HG02938 (cell line): ENCODE results near the gene AHI1.
A peak's percentile ranks its signal among the peaks of the same experiment; 100 is the strongest.

Experiments used
- ATAC-seq: cut with Tn5 transposase; IDR thresholded peaks from one replicate; pipeline ENCODE4 v1.9.1; 2021; ENCODE audit warnings: mild to moderate bottlenecking, moderate library complexity; ENCODE audit not compliant: unreplicated experiment

AHI1 gene

GRCh38 chr6:135497412-135498184, at the start of gene AHI1:
AHI1 (minus strand) TSS chr6:135497740; CDS start chr6:135492237, 5,503 bp downstream.
- ATAC-seq: peak; percentile 87

GRCh38 chr6:135546680-135547418, 49.3 kb upstream of the AHI1 start:
- no peak for ATAC-seq

DNA sequence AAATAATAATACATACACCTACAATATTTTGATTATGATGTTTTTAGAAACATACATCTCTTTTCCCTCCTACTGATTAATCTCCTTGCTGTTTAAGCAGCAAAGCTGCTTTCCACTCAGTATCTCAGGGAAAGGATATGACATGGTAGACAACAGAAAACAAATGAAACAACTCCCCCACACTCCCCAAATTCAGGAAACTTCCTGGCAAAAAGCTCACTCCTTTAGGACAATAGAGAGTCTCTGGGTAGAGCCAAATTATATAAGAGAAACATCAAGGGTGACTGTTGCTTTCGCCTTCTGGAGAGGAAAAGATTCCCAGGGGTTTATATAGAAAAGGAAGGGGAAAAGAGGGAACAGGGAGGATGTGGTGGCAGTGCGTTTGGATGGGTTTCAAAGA, 48.7 kb upstream of the AHI1 start:
- ATAC-seq: no peak

- ATAC-seq: no peak
These were observed 42.8 kb upstream of the AHI1 start for GRCh38 chr6:135540207-135540840.

DNA sequence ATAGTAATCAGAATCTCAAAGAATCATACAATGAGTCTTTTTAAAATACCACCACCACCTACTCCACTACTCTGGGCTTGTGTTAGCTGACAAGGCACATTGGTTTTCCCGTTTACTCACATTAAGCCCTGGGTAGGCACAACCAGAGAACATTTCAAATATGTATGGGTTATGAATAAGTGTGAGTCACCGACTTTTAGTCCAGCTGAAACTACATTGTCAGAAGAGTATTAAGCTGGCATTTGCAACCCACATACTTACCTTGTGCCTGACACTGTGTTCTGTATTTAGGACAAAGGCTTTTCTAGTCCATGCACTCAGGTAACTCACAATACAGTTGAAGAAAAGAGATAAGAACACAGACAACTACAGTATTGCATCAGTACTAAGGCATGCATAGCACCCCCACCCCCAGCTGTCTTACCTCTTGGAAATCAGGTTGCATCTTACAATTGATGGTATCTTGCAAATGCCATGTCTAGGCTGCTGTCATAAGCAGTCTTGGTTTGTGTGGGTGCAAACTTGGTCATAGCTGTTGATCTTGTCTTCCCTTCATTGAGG, 40.3 kb upstream of the AHI1 start:
- no peak for ATAC-seq

GRCh38 chr6:135535989-135536414, 38.5 kb upstream of the AHI1 start:
- ATAC-seq: no peak

DNA sequence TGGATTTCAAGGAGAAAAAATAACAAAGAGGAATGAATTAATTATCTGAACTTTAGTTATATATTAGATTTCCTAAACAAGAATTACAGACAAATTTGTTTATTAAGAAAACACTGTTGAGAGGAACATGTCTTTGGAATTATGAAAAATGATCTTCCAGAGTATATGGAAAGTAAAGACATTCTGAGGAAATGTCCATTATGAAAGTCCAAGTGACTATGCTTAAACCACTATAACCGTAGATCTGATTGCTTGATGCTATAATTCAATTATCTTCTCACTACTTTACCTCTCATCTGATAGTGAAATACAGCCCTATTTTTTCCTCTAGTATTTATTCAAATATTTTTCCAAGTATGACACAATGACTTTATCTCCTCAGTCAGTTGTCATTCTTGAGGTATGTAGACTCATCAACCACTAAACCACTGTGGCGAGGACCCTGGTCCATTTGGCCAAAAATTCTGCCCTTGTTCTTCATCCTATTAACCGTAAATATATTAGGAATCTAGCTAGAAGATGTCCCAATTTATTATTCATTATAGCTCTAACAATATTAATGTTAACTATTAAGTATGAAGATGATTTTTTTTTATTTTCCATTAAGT, 37.3 kb upstream of the AHI1 start:
- ATAC-seq: no peak

DNA sequence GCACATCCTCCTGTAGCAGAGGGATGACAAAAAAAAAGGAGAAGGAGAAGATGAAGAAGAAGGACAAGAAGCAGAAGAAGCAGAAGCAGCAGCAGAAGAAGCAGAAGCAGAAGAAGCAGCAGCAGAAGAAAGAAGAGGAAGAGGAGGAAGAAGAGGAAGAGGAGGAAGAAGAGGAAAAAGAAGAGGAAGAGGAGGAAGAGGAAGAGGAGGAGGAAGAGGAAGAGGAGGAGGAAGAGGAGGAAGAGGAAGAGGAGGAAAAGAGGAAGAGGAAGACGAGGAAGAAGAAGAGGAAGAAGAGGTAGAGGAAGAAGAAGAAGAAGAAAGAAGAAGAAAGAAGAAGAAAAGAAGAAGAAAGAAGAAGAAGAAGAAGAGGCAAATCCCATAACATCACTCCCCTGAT, 35.0 kb upstream of the AHI1 start:
- no peak for ATAC-seq

GRCh38 chr6:135531954-135532490, 34.5 kb upstream of the AHI1 start:
- no peak for ATAC-seq

DNA sequence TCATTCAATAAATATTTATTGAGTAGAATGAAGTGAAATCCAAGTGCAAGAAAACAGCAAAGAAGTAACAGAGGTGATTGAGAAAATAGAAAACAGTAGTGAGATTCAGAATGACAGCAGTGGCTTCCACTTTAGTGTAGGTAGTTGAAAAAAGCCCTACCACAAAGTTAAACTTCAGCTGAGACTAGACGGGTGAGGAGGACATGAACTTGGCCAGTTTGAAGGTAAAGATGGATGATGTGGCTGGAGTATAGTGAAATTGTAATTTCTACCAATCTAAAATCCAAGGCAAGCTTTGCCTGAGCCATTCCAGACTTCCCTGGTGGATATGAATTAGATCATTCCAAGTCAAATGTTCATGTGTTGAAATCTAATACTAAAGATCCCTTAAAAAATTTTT, 32.6 kb upstream of the AHI1 start:
- ATAC-seq: no peak

GRCh38 chr6:135527960-135528249, 30.4 kb upstream of the AHI1 start:
- no peak for ATAC-seq

DNA sequence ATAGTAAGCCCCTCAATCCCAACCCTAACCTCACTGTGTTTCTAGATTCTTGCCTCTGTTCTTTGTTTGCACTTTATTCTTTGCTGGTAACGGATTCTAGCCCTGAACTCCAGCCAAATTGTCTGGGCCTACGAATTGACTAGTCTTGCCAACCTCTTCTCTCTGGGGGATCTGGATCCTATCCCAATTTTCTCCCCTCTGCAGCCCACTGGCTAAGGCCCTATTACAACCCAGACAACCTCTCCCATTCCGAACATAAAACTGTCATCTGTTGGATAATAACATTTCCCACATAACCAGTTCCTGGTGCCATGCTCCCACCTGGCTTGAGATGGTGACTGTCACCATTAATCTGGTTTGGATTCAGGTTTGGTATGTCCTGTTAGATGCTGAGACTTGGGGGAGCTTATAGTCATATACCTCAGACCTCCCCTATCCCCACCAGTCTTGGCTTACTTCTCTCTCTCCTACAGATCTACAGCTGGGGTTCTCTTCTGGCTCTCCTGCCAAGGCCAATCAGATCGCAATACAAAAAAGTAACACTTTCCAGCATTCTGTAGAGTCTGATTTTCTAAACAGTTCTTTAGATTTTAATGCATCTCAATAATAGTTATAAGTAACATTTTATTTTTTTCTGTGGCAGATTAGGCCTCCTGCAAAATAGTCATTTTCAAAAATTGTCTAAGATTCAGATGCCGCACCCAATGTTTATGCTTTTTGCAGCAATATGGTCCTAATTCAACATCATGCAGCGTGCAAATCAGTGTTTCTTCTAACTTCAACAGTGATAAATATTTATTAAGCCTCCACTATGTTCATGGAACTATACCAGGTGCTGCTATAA, 29.8 kb upstream of the AHI1 start:
- ATAC-seq: no peak

- no peak for ATAC-seq
These were observed 28.1 kb upstream of the AHI1 start for GRCh38 chr6:135525594-135525993.

GRCh38 chr6:135522965-135523692, 25.6 kb upstream of the AHI1 start:
- ATAC-seq: no peak

DNA sequence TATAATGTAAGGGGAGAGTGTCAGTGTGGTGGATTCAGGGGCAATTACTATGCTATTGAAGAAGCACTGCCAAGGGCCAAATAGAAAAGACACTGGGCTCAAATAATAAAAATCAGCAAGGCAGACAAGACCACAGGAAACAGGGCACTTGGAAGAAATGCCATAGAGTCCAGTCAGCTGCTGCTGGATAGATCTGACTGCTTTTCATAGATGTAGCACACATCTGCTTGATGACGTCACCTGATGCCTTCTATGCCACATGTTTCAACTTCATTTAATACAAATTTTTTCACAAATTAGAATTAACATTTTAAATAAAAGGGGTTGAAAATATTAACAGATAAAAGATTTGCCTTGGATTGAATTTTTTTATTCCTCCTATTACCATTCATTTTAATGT, 23.9 kb upstream of the AHI1 start:
- ATAC-seq: no peak

DNA sequence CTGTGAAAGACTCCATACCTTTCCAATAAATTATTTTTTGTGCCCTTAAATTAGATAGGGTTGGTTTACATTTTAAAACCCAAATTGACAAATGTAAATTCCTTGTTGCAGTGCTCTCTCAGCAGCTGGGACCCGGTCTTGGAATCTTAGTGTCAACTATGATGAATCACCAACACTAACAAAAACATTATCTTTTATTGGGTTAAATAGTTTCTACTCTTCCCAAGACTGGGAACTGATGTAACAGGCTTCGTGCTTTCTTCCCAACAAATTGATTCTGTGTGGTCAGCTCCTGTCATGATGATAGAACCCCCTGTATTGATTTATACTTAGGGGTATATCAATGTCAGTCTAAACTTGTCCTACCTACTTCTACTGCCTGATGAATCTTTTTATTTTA, 23.2 kb upstream of the AHI1 start:
- ATAC-seq: no peak

DNA sequence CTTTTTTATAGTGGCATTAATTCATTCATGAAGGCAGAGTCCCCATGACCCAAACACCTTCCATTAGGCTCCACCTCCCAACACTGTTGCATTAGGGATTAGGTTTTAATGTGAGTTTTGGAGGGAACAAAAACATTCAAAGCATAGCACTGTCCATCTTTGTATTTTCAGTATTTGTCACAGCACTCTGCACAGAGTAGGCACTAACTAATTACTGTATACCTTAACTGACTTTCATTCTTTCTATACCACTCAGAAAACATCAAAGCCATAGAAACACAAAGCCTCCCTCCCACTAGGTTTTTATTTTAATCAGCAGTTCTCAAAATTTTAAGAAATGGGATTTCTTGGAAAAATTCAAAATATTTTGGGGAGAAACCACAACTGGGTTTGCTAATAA, 21.8 kb upstream of the AHI1 start:
- no peak for ATAC-seq

GRCh38 chr6:135517527-135517926, 20.0 kb upstream of the AHI1 start:
- no peak for ATAC-seq

GRCh38 chr6:135514706-135515105, 17.2 kb upstream of the AHI1 start:
- no peak for ATAC-seq
